Epidermal melanocyte (primary cell): ENCODE measurements around the gene PCDH17.

ENCODE experiments used
- DNase-seq: peaks from one replicate; pipeline ENCODE4 v3.0.0; 2011; ENCODE audit warnings: low spot score; ENCODE audit not compliant: insufficient read length

PCDH17 gene

GRCh38 chr13:57739089-57739488 is 107.5 kb downstream of the PCDH17 start:
- no peak for DNase-seq

DNA sequence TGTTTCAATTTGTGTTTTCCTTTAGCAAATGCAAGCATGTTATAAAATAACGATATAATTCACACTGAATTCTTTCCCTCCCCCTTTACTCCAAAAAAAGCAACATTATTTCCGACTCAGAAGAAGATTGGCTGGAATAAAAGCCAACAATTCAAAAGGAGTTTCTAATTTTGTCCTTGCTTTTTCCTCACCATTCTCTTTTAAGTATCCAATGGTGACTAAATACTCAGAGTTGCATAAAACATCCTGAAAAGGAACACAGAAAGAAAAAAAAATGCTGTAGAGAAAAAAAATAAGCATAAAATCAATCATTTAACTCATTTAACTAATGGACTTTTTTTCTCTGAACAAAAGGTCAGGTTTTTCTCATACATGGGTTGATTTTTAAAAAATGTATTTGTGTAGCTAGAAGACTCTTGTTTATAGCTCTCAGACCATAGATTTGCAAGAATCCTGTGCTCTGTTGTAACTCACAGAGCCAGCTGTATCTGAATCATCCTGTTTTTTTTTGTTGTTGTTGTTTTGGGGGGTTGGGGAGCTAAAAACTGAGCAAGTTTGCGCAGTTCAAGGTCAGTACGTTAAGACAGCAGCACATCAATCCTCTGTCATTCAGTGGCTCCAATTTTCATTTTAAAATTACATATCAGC is 108.1 kb downstream of the PCDH17 start:
- no peak for DNase-seq

- DNase-seq, result no peak
Measured at GRCh38 chr13:57740719-57741118, 109.2 kb downstream of the PCDH17 start.

GRCh38 chr13:57748096-57748495 is 116.6 kb downstream of the PCDH17 start:
- no peak for DNase-seq

GRCh38 chr13:57760951-57761350 is 129.4 kb downstream of the PCDH17 start:
- DNase-seq, result no peak

DNA sequence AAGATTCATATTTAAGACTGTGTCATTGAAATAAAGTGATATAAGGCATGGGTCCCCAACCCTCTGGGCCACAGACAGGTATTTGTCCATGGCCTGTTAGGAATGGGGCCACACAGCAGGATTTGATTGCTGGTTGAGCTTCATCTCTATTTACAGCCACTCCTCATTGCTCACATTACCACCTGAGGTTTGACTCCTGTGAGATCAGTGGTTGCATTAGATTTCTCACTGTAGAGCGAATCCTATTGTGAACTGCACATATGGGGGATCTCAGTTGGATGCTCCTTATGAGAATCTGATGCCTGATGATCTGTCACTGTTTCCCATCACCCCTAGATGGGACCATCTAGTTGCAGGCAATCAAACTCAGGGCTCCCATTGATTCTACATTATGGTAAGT is 132.1 kb downstream of the PCDH17 start:
- DNase-seq, result no peak
